GM21360 (cell line): ENCODE measurements around the gene SYCE1L.
"Not testable (repeated sequence)": the region's sequence is repeated elsewhere in the genome, so short reads cannot be mapped to it uniquely, and the experiment has no call there.

ENCODE experiments used
- ATAC-seq: cut with Tn5 transposase; IDR thresholded peaks from one replicate; pipeline ENCODE4 v1.9.1; 2021; ENCODE audit warnings: mild to moderate bottlenecking, moderate library complexity; ENCODE audit not compliant: unreplicated experiment

Gene SYCE1L

GRCh38 chr16:77197747-77198146 is 1.5 kb upstream of the SYCE1L start:
- no peak for ATAC-seq

GRCh38 chr16:77206533-77206932 is 7.3 kb downstream of the SYCE1L start:
- ATAC-seq, result no peak

- no peak for ATAC-seq
These were observed 7.8 kb downstream of the SYCE1L start for GRCh38 chr16:77207030-77207429.

- ATAC-seq, result no peak
These were observed 9.2 kb downstream of the SYCE1L start for GRCh38 chr16:77208382-77208781.

GRCh38 chr16:77211880-77212740 is 12.9 kb downstream of the SYCE1L start:
- ATAC-seq, result peak; percentile 76

GRCh38 chr16:77212741-77213541 is 13.7 kb downstream of the SYCE1L start:
- peak; percentile 77 for ATAC-seq

GRCh38 chr16:77213542-77214106 is 14.4 kb downstream of the SYCE1L start:
- ATAC-seq, result no peak

GRCh38 chr16:77214411-77215138 is 15.4 kb downstream of the SYCE1L start:
- no peak for ATAC-seq

- no peak for ATAC-seq
These were observed 20.2 kb downstream of the SYCE1L start for GRCh38 chr16:77219437-77219836.

- ATAC-seq, result peak; percentile 88
These were observed 21.2 kb downstream of the SYCE1L start for GRCh38 chr16:77220427-77220826.

- ATAC-seq, result no peak
These were observed 22.3 kb downstream of the SYCE1L start for GRCh38 chr16:77221482-77221881.

- no peak for ATAC-seq
These were observed 24.0 kb downstream of the SYCE1L start for GRCh38 chr16:77223184-77223583.

- no peak for ATAC-seq
These were observed 26.0 kb downstream of the SYCE1L start for GRCh38 chr16:77225182-77225581.

GRCh38 chr16:77227745-77228144 is 28.5 kb downstream of the SYCE1L start:
- ATAC-seq, result peak; percentile 71

GRCh38 chr16:77231047-77231446 is 31.8 kb downstream of the SYCE1L start:
- ATAC-seq, result no peak

GRCh38 chr16:77233799-77234519 is 34.8 kb downstream of the SYCE1L start:
- ATAC-seq, result no peak

- ATAC-seq, result no peak
These were observed 35.4 kb downstream of the SYCE1L start for GRCh38 chr16:77234611-77235010.

- ATAC-seq, result peak; percentile 99
These were observed 36.9 kb downstream of the SYCE1L start for GRCh38 chr16:77236063-77236511.

- no peak for ATAC-seq
These were observed 39.4 kb downstream of the SYCE1L start for GRCh38 chr16:77238593-77238992.

- not testable (repeated sequence) for ATAC-seq
These were observed 43.3 kb downstream of the SYCE1L start for GRCh38 chr16:77242471-77242870.
